HEK293T (cell line): ENCODE data around the gene CTPS1.

Source experiments
- BHLHE40 ChIP-seq: fragments of 450-650 bp; IDR thresholded peaks from 2 replicates; pipeline ENCODE4 v1.6.1; 2016; ENCODE audit warnings: mild to moderate bottlenecking, moderate library complexity, borderline replicate concordance
- ELF4 ChIP-seq: fragments of 450-650 bp; IDR thresholded peaks from 2 replicates; pipeline ENCODE4 v1.6.1; 2017; ENCODE audit warnings: antibody characterized with exemption
- FOXA1 ChIP-seq: fragments of 450-650 bp; IDR thresholded peaks from 2 replicates; pipeline ENCODE4 v1.6.1; 2016; ENCODE audit warnings: mild to moderate bottlenecking
- FOXK2 ChIP-seq: fragments of 450-650 bp; IDR thresholded peaks from 2 replicates; pipeline ENCODE4 v1.6.1; 2016; ENCODE audit warnings: mild to moderate bottlenecking
- FOXM1 ChIP-seq: fragments of 450-650 bp; IDR thresholded peaks from 2 replicates; pipeline ENCODE4 v1.6.1; 2017; ENCODE audit warnings: mild to moderate bottlenecking, borderline replicate concordance
- HDGF ChIP-seq: fragments of 450-650 bp; IDR thresholded peaks from 2 replicates; pipeline ENCODE4 v1.6.1; 2017; ENCODE audit warnings: antibody characterized with exemption, borderline replicate concordance
- L3MBTL2 ChIP-seq: fragments of 450-650 bp; conservative IDR thresholded peaks from 2 replicates; pipeline ENCODE4 v1.6.1; 2016; ENCODE audit warnings: mild to moderate bottlenecking
- LEF1 ChIP-seq: fragments of 450-650 bp; IDR thresholded peaks from 2 replicates; pipeline ENCODE4 v1.6.1; 2017; ENCODE audit warnings: mild to moderate bottlenecking, borderline replicate concordance
- NFRKB ChIP-seq: fragments of 450-650 bp; IDR thresholded peaks from 2 replicates; pipeline ENCODE4 v1.6.1; 2016; ENCODE audit warnings: mild to moderate bottlenecking, moderate library complexity
- SP1 ChIP-seq: fragments of 450-650 bp; IDR thresholded peaks from 2 replicates; pipeline ENCODE4 v1.6.1; 2017
- SUZ12 ChIP-seq: fragments of 450-650 bp; IDR thresholded peaks from 2 replicates; pipeline ENCODE4 v1.6.1; 2016; ENCODE audit warnings: mild to moderate bottlenecking

- TF ChIP-seq FOXA1 = no peak
- no peak for TF ChIP-seq FOXK2
- TF ChIP-seq ELF4 = no peak
- TF ChIP-seq SP1 = no peak
- no peak for TF ChIP-seq HDGF
- no peak for TF ChIP-seq FOXM1
- no peak for TF ChIP-seq SUZ12
- no peak for TF ChIP-seq NFRKB
- no peak for TF ChIP-seq BHLHE40
- TF ChIP-seq L3MBTL2 = no peak
- TF ChIP-seq LEF1 = no peak
Measured at GRCh38 chr1:40938393-40938792, 41.1 kb upstream of the CTPS1 start.
